MM.1S (cell line): ENCODE results near the gene FYCO1.

Experiments
- CTCF ChIP-seq: fragments of 300-600 bp; sonication (generic); IDR thresholded peaks from 2 replicates; pipeline ENCODE4 v1.5.1; 2016; ENCODE audit warnings: antibody characterized with exemption, low read length, mixed read lengths
- EZH2 ChIP-seq: fragments of 300-600 bp; sonication (generic); optimal IDR thresholded peaks from 2 replicates; pipeline ENCODE3; 2017; ENCODE audit warnings: low read depth, mild to moderate bottlenecking, antibody characterized with exemption, low read length, mixed read lengths
- EZH2phosphoT487 ChIP-seq: fragments of 300-600 bp; sonication (generic); IDR thresholded peaks from 2 replicates; pipeline ENCODE4 v1.6.1; 2018; ENCODE audit warnings: antibody characterized with exemption, low read length

DNA sequence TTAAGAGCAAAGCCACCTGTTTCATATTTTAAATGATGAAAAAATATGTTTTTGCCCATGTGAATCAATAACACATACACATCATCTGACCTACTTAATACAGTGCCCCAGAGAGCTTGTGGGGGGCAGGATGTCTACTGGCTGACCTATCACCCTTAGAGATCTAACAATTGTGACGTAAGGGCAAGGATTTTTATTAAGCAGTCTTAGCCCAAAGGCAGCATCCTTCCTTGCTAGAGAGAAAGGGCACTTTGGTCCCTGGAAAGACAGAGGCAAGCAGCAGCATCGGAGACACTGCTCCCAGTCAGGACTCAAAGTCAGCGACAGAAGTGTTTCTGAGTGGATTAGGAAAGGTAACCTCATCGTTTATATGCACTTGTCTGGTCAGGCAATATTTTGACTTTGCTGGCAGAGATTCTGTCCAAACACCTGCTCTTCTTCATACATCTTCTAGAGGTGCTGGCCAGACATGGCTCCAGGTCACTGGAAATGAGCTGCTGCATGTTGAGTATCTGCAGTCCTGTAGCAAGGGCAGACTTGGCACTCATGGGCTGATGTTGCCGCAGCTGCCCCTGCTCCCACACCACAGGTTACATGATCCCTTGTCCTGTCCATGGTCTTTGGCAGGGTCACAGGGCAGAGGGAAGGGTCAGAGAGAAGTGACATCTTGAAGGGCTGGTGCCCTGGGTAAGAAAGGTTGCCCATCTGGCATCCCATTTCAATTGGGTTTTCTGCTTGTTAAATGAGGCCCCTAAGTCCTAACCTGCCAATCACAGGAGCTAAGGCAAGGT is 50.6 kb downstream of the FYCO1 start:
- TF ChIP-seq CTCF (no peak), EZH2phosphoT487 (no peak), EZH2 (no peak)
